Activated CD4-positive, alpha-beta T cell treated with anti-CD3 and anti-CD28 coated beads, Interleukin-2, amount 10 ng/mL, durations not matched to agents 24 days and 14 days (primary cell): ENCODE data around the gene DCBLD1. TPM values are rescaled to one million over a fixed set of nuclear protein-coding genes. Genes with fewer than 3 reads are reported as not detected.

ENCODE experiments used
- DNase-seq: peaks from one replicate; pipeline ENCODE4 v3.0.0; 2022
- H3K27ac Mint-ChIP-seq: one replicate; pipeline ENCODE4 v1.8.0; 2022; ENCODE audit warnings: mild to moderate bottlenecking, mixed read lengths
- H3K27me3 Mint-ChIP-seq: one replicate; pipeline ENCODE4 v1.8.0; 2022; ENCODE audit warnings: mixed read lengths
- H3K36me3 Mint-ChIP-seq: one replicate; pipeline ENCODE4 v1.8.0; 2022; ENCODE audit warnings: low read depth, mild to moderate bottlenecking, mixed read lengths
- H3K4me1 Mint-ChIP-seq: one replicate; pipeline ENCODE4 v1.8.0; 2021; ENCODE audit warnings: mixed read lengths
- H3K4me3 Mint-ChIP-seq: one replicate; pipeline ENCODE4 v1.8.0; 2022; ENCODE audit warnings: mild to moderate bottlenecking, moderate library complexity, mixed read lengths
- H3K9me3 Mint-ChIP-seq: one replicate; pipeline ENCODE4 v1.8.0; 2021; ENCODE audit warnings: mixed read lengths
- intact Hi-C: fragments of 100-400 bp; cut with micrococcal nuclease; formaldehyde crosslinking; loops from one replicate; pipeline ENCODE4 v1.15.1; 2023
- total RNA-seq: library from RNA; stranded (reverse); gene quantifications from 2 replicates; pipeline ENCODE4 v1.2.3, GENCODE V29; 2022

The DCBLD1 gene
- total RNA-seq, 1 donor from 2014 or later = 4.8 TPM

- intact Hi-C loops = no loop called here
- no peak overlapping the region for H3K4me3 Mint-ChIP-seq
- peaks cover 9% of the 10 kb centered on the region for H3K27me3 Mint-ChIP-seq
- no peak overlapping the region for H3K27ac Mint-ChIP-seq
- DNase-seq = no peak
- peaks cover 19% of the 10 kb centered on the region for H3K4me1 Mint-ChIP-seq
- H3K9me3 Mint-ChIP-seq = no peaks in the 10 kb centered on the region
- H3K36me3 Mint-ChIP-seq = no peaks in the 10 kb centered on the region
Observed at GRCh38 chr6:117496383-117496990, 14.0 kb downstream of the DCBLD1 start.

DNA sequence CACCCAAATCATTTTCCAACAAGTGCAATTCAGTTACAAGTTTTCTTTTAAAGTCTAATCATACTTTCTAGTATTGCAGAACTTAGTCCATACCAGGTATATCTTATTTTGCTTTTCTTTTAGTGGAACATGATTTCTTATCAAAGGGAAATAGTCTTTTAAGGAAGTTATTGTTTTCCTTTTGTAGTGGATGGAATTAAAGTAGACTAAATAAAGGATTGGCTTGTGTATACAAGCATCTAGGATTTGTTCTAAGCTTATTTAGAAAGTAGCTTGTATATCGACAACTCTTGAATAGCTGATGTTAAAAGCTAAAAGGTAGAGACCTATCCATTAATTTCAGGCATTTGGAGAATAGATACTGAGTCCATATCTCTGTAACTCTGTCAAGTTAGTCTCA is 14.8 kb downstream of the DCBLD1 start:
- Mint-ChIP-seq H3K9me3 (no peaks in the 10 kb centered on the region), H3K27me3 (peaks cover 5% of the 10 kb centered on the region), H3K27ac (no peak overlapping the region), H3K4me3 (no peak overlapping the region), H3K4me1 (peaks cover 19% of the 10 kb centered on the region), H3K36me3 (no peaks in the 10 kb centered on the region)
- DNase-seq = no peak
- intact Hi-C loops = no loop called here

DNA sequence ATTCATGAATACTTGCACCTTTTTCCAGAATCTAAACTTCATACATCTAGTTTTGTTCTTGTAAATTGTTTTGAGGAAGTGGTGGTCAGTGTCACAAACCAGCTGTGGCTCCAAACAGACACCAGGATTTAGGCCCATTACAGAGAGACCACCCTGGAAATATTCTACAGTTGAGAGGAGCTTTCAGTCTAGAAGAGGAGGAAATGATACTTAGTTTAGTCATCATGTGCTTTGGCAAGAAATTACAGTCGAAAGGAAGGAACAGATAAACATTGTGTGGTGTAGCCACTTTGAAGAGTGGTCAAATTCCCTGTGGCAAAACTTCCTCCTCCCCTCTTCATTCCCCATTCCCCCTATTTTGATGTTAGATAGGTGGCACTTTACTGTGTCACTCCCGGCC is 15.7 kb downstream of the DCBLD1 start:
- Mint-ChIP-seq H3K27me3 (peaks cover 1% of the 10 kb centered on the region), H3K27ac (no peak overlapping the region), H3K4me3 (no peak overlapping the region), H3K4me1 (peaks cover 19% of the 10 kb centered on the region), H3K36me3 (no peaks in the 10 kb centered on the region), H3K9me3 (no peaks in the 10 kb centered on the region)
- no peak for DNase-seq
- intact Hi-C loops = no loop called here

- intact Hi-C loops = no loop called here
- no peak overlapping the region for H3K27ac Mint-ChIP-seq
Observed at GRCh38 chr6:117501722-117502121, 19.2 kb downstream of the DCBLD1 start.

GRCh38 chr6:117502580-117502979 is 20.1 kb downstream of the DCBLD1 start:
- no peak for DNase-seq
- H3K27ac Mint-ChIP-seq = no peak overlapping the region
- intact Hi-C loops = no loop called here
- H3K36me3 Mint-ChIP-seq = no peaks in the 10 kb centered on the region
- H3K27me3 Mint-ChIP-seq = no peaks in the 10 kb centered on the region
- H3K9me3 Mint-ChIP-seq = no peaks in the 10 kb centered on the region
- H3K4me3 Mint-ChIP-seq = no peak overlapping the region
- peaks cover 8% of the 10 kb centered on the region for H3K4me1 Mint-ChIP-seq

More at GRCh38 chr6:117501722-117502121, 19.2 kb downstream of the DCBLD1 start:
- no peak for DNase-seq
- Mint-ChIP-seq H3K27me3 (no peaks in the 10 kb centered on the region), H3K4me3 (no peak overlapping the region), H3K4me1 (peaks cover 8% of the 10 kb centered on the region), H3K36me3 (no peaks in the 10 kb centered on the region), H3K9me3 (no peaks in the 10 kb centered on the region)

- Mint-ChIP-seq H3K27ac (no peak overlapping the region), H3K36me3 (no peaks in the 10 kb centered on the region), H3K4me3 (no peak overlapping the region), H3K4me1 (peaks cover 4% of the 10 kb centered on the region), H3K9me3 (no peaks in the 10 kb centered on the region), H3K27me3 (no peaks in the 10 kb centered on the region)
- intact Hi-C loops = no loop called here
- DNase-seq = no peak
Observed at GRCh38 chr6:117503211-117503610, 20.7 kb downstream of the DCBLD1 start.

GRCh38 chr6:117504478-117505144 is 22.1 kb downstream of the DCBLD1 start:
- no peaks in the 10 kb centered on the region for H3K9me3 Mint-ChIP-seq
- DNase-seq = no peak
- no peak overlapping the region for H3K4me3 Mint-ChIP-seq
- H3K27ac Mint-ChIP-seq = no peak overlapping the region
- H3K36me3 Mint-ChIP-seq = no peaks in the 10 kb centered on the region
- H3K27me3 Mint-ChIP-seq = no peaks in the 10 kb centered on the region
- intact Hi-C loops = no loop called here
- no peaks in the 10 kb centered on the region for H3K4me1 Mint-ChIP-seq

DNA sequence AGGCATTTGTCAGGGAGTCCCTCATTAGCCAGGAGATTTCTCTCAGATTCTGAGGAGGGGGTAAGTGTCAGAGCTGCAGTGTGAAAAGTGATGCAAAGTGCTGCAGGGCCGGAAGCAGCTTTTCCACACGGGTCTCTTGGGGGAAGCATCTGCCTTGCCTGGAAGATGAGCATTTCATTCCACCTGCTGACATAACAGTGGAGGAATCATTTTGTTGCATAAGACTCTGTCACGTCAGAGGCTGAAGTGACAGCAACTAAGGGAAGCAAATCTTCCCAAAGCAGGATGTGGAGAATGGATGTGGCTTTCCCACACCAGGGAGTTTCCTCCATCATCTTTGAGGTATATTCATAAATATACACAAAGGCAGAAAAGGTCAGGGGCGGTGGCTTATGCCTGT is 22.8 kb downstream of the DCBLD1 start:
- H3K4me1 Mint-ChIP-seq = no peaks in the 10 kb centered on the region
- no peaks in the 10 kb centered on the region for H3K9me3 Mint-ChIP-seq
- H3K27ac Mint-ChIP-seq = no peak overlapping the region
- no peak overlapping the region for H3K4me3 Mint-ChIP-seq
- DNase-seq = no peak
- intact Hi-C loops = no loop called here
- no peaks in the 10 kb centered on the region for H3K36me3 Mint-ChIP-seq
- H3K27me3 Mint-ChIP-seq = no peaks in the 10 kb centered on the region

DNA sequence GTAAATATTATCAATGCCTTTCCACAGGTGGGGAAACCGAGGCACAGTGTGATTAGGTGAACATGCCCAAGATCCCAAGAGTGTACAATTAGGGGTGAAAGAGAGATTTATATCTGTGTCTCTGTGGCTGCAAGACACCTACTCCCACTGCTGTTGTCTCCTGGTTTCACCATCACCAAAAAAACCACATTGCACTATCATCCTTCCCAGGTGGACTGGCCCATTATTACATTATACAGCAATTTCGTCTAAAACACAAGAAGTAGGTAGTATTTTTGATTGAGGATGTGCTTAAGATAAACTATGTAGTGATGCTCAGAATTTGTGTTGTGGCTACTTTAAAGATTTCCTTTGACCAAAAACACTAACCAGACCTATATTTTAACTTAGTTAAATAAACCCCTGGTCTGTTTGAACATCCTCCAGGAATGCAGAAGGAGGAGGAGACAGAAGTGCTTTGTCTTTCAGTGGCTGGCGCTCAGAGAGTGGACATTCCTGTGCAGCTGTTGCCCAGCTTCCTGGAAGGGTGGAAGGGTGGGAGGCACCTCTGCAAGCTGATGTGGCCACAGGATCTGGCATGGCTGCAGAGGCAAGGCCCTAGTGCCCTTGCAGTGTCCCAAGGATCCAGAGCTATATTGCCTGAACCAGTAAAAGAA is 23.8 kb downstream of the DCBLD1 start:
- Mint-ChIP-seq H3K27ac (no peak overlapping the region), H3K4me1 (no peaks in the 10 kb centered on the region), H3K36me3 (no peaks in the 10 kb centered on the region), H3K27me3 (no peaks in the 10 kb centered on the region), H3K4me3 (no peak overlapping the region), H3K9me3 (no peaks in the 10 kb centered on the region)
- no peak for DNase-seq
- intact Hi-C loops = no loop called here

DNA sequence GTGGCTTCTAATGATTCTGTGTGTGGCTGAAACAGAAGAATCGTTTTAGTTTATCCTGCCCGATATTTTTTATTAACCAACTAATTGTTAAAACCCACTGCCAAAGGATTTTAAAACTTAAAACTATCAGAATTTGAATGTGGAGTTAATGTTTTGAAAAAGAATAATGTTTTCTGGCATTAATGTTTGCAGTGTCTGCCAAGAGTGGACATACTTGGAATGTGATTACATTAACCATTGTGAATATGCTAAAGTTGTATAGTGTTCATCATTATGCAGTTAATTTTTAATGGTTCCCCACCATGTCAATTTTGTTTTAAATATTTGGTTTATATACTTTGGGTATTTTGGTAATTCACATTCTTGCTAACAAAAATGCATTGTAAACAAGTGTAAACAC is 24.4 kb downstream of the DCBLD1 start:
- Mint-ChIP-seq H3K27ac (no peak overlapping the region), H3K27me3 (no peaks in the 10 kb centered on the region), H3K9me3 (no peaks in the 10 kb centered on the region), H3K4me1 (no peaks in the 10 kb centered on the region), H3K36me3 (no peaks in the 10 kb centered on the region), H3K4me3 (no peak overlapping the region)
- intact Hi-C loops = no loop called here
- DNase-seq = no peak

DNA sequence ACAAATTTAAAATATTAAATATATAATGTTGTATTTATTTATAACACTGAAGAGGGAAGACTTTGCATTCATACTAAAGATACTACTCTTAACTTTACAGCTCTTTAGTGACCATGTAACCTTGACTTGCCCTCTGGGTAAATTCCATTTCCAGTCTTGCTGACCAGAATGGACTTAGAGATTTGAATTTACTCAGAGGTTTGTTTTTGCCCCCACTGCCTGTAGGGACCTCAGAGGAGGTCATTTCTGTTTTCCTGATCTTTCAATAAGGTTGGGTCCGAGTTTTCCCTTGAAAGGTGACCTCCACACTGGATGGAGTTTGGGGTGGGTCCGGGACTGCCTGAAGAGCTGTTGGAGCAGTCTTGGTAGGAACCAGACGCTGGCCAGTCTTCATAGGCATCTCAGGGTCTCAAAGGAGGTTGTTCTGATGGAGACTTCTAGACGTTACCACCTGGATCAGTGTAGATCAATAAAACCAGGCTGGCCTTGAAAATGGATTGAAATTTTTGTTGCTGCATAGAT is 26.0 kb downstream of the DCBLD1 start:
- Mint-ChIP-seq H3K9me3 (no peaks in the 10 kb centered on the region), H3K4me1 (no peaks in the 10 kb centered on the region), H3K27ac (no peak overlapping the region), H3K4me3 (no peak overlapping the region), H3K36me3 (no peaks in the 10 kb centered on the region), H3K27me3 (no peaks in the 10 kb centered on the region)
- no peak for DNase-seq
- intact Hi-C loops = no loop called here

DNA sequence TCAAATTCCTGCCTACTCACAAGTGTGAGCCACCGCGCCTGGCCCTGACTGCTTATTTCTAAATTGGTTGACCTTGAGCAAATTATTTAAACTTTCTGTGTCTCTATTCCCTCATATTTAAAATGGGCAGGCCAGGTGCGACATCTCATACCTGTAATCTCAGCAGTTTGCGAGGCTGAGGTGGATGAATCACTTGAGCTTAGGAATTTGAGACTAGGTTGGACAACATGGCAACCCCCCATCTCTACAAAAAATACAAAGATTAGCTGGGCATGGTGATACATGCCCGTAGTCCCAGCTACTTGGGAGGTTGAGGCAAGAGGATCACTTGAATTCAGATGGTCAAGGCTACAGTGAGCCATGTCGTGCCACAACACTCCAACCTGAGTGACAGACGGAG is 26.5 kb downstream of the DCBLD1 start:
- H3K4me3 Mint-ChIP-seq = no peak overlapping the region
- no peaks in the 10 kb centered on the region for H3K36me3 Mint-ChIP-seq
- DNase-seq = no peak
- no peaks in the 10 kb centered on the region for H3K4me1 Mint-ChIP-seq
- intact Hi-C loops = no loop called here
- H3K27ac Mint-ChIP-seq = no peak overlapping the region
- H3K27me3 Mint-ChIP-seq = no peaks in the 10 kb centered on the region
- no peaks in the 10 kb centered on the region for H3K9me3 Mint-ChIP-seq

DNA sequence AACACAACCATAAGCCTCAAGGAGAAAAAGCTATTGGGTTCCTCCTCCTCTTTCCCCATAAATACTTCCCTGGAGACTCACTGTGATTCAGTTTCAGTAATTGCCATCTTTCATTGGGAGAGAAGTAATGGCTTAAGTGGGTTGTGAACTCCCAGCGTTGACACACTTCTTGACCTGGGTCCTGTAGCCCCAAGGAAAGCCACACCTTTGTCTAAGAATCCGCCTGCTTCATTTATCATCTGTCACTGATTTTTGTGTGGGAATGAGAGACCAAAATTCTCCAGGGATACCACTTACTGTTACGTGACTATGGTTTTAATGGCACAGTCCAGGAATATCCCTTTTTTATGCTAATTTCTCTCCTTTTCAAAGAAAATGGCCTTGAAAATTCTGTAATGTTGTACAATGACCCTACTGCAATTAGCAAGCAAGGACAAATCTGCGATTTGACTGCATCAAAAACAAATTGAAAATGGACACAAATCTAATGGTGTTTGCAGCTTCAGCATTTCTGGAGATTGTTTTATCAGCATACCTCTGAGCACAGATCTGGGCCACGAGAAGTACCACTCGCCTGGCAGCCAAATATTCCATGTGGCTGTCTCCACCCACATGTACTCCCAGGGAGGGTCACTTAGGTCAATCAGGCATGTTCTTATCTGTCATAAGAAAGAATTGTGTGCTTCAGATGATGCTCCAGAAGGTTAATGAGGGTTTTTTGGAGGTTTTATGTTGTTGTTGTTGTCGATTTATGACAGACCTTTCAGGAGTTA is 29.8 kb downstream of the DCBLD1 start:
- no peaks in the 10 kb centered on the region for H3K36me3 Mint-ChIP-seq
- no peak overlapping the region for H3K27ac Mint-ChIP-seq

More for the DNA sequence above, 29.8 kb downstream of the DCBLD1 start:
- H3K27me3 Mint-ChIP-seq = no peaks in the 10 kb centered on the region
- no peak overlapping the region for H3K4me3 Mint-ChIP-seq
- no peak for DNase-seq
- H3K9me3 Mint-ChIP-seq = no peaks in the 10 kb centered on the region
- H3K4me1 Mint-ChIP-seq = no peaks in the 10 kb centered on the region
- intact Hi-C loops = no loop called here
